VCaP (cell line): ENCODE results near the gene TSPAN3.

Experiments
- H3K27ac ChIP-seq: fragments of 450-650 bp; 2 replicates; pipeline ENCODE4 v1.5.1; 2017
- TF ChIP-seq, protein P1 (sequence below): fragments of 450-650 bp; conservative IDR thresholded peaks from 2 replicates; pipeline ENCODE4 v1.5.1; 2017; ENCODE audit warnings: mild to moderate bottlenecking, moderate library complexity

TSPAN3 gene

DNA sequence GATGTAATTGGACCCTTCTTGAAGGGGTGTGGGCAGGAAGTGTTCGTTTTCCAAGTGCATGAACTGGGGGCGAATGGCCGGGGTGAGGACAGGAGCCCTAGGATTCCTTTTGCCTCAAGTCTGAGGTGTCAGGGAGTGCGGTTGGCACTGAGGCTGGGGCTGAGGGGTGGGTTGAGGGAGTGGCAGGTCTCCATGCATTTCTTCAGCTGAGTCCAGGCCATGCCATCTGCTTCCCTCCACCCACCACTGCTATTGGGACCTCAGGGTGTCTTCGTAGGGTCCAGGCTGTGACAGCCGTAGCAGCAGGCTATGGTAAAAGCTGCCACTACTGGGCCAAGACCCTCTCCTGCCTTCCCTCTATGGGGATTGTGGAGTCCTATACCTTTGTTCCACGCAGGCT lies 25.6 kb upstream of the TSPAN3 start:
- H3K27ac ChIP-seq = no peak overlapping the region
- TF ChIP-seq, protein P1, sequence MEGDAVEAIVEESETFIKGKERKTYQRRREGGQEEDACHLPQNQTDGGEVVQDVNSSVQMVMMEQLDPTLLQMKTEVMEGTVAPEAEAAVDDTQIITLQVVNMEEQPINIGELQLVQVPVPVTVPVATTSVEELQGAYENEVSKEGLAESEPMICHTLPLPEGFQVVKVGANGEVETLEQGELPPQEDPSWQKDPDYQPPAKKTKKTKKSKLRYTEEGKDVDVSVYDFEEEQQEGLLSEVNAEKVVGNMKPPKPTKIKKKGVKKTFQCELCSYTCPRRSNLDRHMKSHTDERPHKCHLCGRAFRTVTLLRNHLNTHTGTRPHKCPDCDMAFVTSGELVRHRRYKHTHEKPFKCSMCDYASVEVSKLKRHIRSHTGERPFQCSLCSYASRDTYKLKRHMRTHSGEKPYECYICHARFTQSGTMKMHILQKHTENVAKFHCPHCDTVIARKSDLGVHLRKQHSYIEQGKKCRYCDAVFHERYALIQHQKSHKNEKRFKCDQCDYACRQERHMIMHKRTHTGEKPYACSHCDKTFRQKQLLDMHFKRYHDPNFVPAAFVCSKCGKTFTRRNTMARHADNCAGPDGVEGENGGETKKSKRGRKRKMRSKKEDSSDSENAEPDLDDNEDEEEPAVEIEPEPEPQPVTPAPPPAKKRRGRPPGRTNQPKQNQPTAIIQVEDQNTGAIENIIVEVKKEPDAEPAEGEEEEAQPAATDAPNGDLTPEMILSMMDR = no peak

DNA sequence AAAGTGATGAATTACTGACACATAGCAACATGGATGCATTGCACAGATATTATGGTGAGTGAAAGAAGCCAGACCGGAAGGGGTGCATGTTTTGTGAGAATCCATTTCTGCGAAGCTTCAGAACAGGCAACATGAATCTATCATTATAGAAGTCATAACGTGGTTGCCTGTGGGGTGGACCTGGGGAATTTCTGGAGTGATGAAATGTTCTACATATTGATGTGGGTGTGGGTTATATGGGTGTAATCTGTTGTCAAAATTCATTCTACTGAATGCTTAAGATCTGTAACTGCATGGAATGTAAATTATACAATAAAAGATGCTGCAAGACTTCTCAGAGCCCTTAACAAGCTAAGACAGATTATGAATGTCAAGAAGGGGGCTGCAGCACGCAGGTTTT lies 25.2 kb upstream of the TSPAN3 start:
- H3K27ac ChIP-seq = no peak overlapping the region
- TF ChIP-seq, protein P1 = no peak

DNA sequence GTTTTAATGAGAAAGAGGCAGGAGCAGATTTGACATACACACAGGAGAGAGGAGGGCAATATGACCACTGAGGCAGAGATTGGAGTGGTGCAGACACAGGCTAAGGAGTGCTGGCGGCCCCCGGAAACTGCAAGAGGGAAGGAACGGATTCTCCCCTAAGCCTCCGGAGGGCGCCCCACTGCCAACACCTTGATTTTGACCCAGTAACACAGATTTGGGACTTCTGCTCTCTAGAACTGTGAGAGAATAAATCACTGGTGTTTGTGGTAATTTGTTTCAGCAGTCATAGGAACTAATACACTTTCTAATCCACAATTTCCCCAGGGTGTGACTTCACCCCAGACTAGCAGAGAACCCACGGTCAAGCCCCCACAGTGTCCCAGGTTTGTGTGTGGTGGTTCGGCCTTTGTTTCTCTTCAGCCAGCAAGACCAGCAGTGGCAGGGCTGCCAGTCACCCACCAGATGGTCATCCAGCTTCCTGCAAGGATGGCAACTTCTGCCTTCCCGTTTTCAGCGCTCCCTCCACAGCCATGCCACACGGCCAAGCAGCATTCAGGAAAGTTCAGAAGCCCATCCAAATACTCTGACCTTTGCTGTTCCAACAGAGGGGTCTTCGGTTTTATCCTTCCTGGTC lies 23.6 kb upstream of the TSPAN3 start:
- TF ChIP-seq, protein P1 = no peak; the same call in 1 of the 2 replicates
- no peak overlapping the region for H3K27ac ChIP-seq

DNA sequence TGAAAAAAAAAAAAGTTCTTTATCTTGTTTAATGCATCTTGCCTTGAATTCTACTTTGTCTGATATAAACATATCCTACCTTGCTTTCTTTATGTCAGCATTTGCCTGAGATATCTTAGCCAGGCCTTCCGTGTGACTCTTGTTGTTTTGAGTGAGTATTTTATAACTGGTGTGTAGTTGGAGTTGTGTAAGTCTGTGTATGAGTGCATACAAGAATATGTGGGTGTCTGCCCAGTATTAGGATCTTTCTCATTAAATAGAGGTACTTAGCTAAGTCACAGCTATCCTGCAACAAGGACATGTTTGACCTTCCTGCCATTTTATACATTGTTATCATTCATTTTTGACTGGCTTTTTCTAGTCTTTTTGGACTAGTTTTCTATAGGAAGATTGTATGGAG lies 22.5 kb upstream of the TSPAN3 start:
- TF ChIP-seq, protein P1 = no peak
- H3K27ac ChIP-seq = no peak overlapping the region

DNA sequence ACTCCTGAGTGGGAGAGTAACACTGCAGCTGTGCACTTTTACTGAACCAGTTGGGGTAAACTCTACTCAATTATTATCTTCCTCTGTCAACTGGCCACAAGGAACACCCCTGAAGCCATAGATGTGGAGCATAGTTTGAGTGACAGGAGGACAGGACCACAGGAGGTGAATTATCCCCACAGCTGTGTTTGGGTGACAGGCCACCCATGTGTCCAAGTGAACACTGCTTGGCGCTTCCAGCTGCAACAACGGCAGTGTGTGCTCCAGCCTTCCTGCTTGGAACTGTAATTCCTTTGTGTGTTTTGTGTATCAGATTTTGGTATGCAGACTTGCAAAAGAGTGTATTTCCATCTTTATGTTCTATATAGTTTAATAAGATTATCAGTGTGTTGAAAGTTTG lies 20.2 kb upstream of the TSPAN3 start:
- H3K27ac ChIP-seq = no peak overlapping the region
- TF ChIP-seq, protein P1 = no peak

DNA sequence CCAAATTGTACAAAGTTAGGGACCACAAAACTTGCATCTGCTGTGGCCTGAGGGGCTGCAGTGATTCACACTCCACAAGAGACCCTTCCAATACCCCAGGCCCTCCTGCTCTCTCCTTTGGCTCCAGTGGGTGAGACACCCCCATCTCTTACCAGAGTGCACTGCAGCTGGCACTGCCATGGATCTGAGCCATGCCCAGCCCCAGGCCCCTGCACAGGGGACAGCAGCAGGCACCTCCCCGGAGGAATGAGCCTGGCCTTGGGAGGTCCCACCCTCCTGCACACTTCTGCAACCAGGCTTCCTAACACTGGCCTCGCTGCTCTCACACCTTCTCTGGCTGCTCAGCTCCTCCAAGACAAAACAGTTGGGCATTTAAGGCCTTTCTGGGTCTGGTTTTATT lies 16.3 kb upstream of the TSPAN3 start:
- no peak overlapping the region for H3K27ac ChIP-seq
- TF ChIP-seq, protein P1 = no peak

DNA sequence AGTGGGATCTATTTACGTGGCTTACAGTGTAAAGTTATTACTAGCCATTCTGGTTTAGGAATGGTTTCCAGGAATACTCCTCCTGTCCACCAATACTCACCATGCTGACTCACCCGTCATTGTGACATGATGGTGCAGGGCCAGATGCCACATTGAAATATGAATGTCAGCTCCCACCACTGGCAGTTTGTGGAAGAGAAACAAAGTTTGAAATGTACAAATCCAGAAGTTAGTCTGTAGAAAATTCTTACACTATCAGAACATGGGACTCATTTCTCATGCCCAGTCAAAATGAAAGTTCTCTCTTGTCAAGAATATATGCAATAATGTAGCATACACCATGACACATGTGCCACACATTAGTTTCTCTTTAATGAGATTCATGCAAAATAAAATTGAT lies 14.4 kb upstream of the TSPAN3 start:
- no peak overlapping the region for H3K27ac ChIP-seq
- TF ChIP-seq, protein P1 = no peak
